Muscle of back (tissue), 10 donors: ENCODE data around the gene HIF3A. TPM values are rescaled to one million over a fixed set of nuclear protein-coding genes. Genes with fewer than 3 reads are reported as not detected.

Experiments used
- polyA plus RNA-seq, 10 donors: library from polyadenylated mRNA; unstranded; fragments of 120-200 nt; gene quantifications; one replicate each; pipeline ENCODE4 v1.2.1, GENCODE V29; 2013; ENCODE audit not compliant: insufficient read length in 10 of 10

Gene HIF3A
- polyA plus RNA-seq, 10 donors: 112 to 347 (median 228) TPM

Other genes with a start within 250 kb of the HIF3A start
- not detected for gene IGFL3, start 172.4 kb upstream of the HIF3A start, polyA plus RNA-seq
- gene IGFL2, start 148.8 kb upstream of the HIF3A start, polyA plus RNA-seq: 1 to 10 TPM in 2 of 10 donors, not detected in 8; 3.0 to 5.7 TPM
- 1 to 10 TPM in 2 of 10 donors, not detected in 8; 5.4 to 7.1 TPM for gene IGFL1, start 67.3 kb upstream of the HIF3A start, polyA plus RNA-seq
- 10 to 100 TPM; 50.3 to 72.3 (median 61.4) TPM for gene PPP5C, start 50.0 kb downstream of the HIF3A start, polyA plus RNA-seq
- gene CCDC8, start 116.5 kb downstream of the HIF3A start, polyA plus RNA-seq: 10 to 100 TPM; 48.0 to 74.7 (median 61.4) TPM
- under 1 TPM; 0.24 to 0.70 (median 0.40) TPM for gene PNMA8C, start 131.9 kb downstream of the HIF3A start, polyA plus RNA-seq
- 10 to 100 TPM; 27.2 to 52.9 (median 43.9) TPM for gene PNMA8A, start 174.5 kb downstream of the HIF3A start, polyA plus RNA-seq
- gene PNMA8B, start 198.8 kb downstream of the HIF3A start, polyA plus RNA-seq: 1 to 10 TPM; 2.0 to 4.9 (median 3.1) TPM